Nephron (organoid): Measurements from ENCODE around the gene GPC3.

ENCODE experiments used
- H3K27ac Mint-ChIP-seq, 3 experiments: 2 replicates each; pipeline ENCODE4 v1.8.0; 2020; ENCODE audit warnings: mixed read lengths in 3 of 3, mild to moderate bottlenecking in 2 of 3, moderate library complexity in 1 of 3
- H3K27me3 Mint-ChIP-seq: 2 replicates; pipeline ENCODE4 v1.8.0; 2021; ENCODE audit warnings: low read depth, mild to moderate bottlenecking, moderate library complexity, mixed read lengths
- H3K36me3 Mint-ChIP-seq: 2 replicates; pipeline ENCODE4 v1.8.0; 2020; ENCODE audit warnings: low read depth, mixed read lengths
- H3K4me1 Mint-ChIP-seq: 2 replicates; pipeline ENCODE4 v1.8.0; 2020; ENCODE audit warnings: mixed read lengths
- H3K4me3 Mint-ChIP-seq, 3 experiments: 2 replicates each; pipeline ENCODE4 v1.8.0; 2020; ENCODE audit warnings: mild to moderate bottlenecking in 3 of 3, mixed read lengths in 3 of 3, moderate library complexity in 2 of 3
- H3K9me3 Mint-ChIP-seq: 2 replicates; pipeline ENCODE4 v1.8.0; 2020; ENCODE audit warnings: mixed read lengths
- TF ChIP-seq, protein P1 (sequence below), 3 experiments: fragments of 200-600 bp; sonication (generic); IDR thresholded peaks; one replicate each; pipeline ENCODE4 v1.5.0; 2021; ENCODE audit warnings: antibody characterized with exemption in 3 of 3; ENCODE audit not compliant: unreplicated experiment in 3 of 3

The GPC3 gene

DNA sequence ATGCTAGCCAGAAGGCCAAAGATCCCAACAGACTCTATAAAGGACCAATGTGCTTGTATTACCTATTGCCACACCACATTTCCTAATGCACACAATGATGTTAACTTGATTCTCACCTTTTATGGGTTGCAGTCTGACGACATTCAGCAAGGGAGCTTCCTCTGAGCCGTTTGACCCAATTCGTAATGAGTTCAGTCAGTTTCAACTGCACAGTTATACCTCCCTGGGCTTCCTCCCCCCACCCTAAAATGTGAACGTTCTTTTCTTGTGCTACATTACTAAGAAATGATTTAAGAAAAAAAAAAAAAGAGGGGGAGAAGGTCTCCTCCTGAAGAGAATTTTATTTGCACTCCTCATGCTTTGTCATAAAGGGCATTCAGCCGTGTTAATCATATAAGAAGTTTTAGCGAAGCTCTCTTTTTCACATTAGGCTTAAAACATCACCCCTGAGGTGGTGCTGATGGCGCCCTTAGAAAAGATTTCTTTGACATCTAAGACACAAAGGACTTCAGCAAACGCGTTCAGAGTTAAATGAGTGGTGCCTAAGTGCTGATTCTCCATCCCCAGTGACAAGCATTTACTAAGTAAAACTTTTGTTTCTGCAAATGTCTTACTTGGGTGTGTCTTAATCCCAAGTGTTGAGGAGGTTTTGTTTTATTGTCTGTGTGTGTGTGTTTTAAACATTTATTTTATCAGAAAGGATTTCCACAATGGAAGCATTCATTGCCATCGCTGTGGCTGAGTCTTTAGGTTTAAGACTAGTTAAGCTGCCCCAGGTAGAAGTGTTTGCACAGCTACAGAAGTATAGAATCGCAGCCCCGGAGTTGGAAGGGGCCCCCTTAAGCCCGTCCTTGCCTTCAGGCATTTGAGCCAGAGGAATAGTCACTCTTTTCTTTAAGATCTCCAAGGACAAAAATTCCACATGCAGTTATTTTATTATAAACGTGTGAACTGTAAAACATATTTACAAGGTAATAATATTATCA lies 15.2 kb upstream of the GPC3 start:
- Mint-ChIP-seq H3K36me3 (no peaks in the 10 kb centered on the region), H3K4me1 (peaks cover 75% of the 10 kb centered on the region), H3K9me3 (no peaks in the 10 kb centered on the region), H3K4me3 (no peak overlapping the region), H3K27ac (peak overlapping the region; percentile 71 to 98 (median 94)), H3K27me3 (peaks cover 3% of the 10 kb centered on the region)
- TF ChIP-seq, protein P1, sequence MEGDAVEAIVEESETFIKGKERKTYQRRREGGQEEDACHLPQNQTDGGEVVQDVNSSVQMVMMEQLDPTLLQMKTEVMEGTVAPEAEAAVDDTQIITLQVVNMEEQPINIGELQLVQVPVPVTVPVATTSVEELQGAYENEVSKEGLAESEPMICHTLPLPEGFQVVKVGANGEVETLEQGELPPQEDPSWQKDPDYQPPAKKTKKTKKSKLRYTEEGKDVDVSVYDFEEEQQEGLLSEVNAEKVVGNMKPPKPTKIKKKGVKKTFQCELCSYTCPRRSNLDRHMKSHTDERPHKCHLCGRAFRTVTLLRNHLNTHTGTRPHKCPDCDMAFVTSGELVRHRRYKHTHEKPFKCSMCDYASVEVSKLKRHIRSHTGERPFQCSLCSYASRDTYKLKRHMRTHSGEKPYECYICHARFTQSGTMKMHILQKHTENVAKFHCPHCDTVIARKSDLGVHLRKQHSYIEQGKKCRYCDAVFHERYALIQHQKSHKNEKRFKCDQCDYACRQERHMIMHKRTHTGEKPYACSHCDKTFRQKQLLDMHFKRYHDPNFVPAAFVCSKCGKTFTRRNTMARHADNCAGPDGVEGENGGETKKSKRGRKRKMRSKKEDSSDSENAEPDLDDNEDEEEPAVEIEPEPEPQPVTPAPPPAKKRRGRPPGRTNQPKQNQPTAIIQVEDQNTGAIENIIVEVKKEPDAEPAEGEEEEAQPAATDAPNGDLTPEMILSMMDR (IDR thresholded peaks at IDR 0.05; ENCODE audit: unreplicated experiment in 3 of 3), result no peak

DNA sequence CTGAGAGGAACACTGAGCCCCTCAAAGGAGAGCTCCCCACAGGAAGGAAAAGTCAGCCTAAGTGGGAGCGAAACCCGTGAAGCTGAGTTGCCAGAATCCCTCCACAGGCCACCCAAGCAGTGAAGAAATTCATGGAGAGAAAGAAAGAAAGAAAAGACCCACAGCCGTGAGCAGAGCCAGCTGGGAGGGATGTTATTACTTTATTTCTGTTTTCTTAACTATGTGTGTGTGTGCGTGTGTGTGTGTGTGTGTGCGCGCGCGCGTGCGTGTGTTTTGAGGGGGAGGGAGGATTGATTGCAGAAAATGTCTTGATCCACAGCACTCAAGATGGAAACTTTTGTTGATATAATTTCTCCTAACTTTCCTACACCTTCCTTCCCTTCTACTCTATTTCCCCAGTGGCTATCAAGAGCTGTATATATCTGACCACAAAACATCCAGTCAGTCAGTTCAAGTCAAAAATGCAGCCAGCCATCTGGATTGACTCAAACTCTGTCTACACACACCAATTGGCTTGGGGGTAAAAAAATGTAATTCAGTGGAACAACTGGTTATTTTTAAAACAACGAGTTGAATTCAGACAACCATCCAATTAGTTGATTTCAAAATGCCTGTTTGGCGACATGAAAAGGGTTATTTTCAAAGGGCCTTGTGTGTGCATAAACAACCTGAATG lies 13.8 kb upstream of the GPC3 start:
- TF ChIP-seq, protein P1 (IDR thresholded peaks at IDR 0.05; ENCODE audit: unreplicated experiment in 3 of 3), result no peak
- Mint-ChIP-seq H3K36me3 (no peaks in the 10 kb centered on the region), H3K27ac (peak overlapping the region; percentile 96 to 98 (median 97)), H3K9me3 (no peaks in the 10 kb centered on the region), H3K27me3 (no peaks in the 10 kb centered on the region), H3K4me1 (peaks cover 80% of the 10 kb centered on the region), H3K4me3 (peak overlapping the region; percentile 11 to 48 (median 40))

DNA sequence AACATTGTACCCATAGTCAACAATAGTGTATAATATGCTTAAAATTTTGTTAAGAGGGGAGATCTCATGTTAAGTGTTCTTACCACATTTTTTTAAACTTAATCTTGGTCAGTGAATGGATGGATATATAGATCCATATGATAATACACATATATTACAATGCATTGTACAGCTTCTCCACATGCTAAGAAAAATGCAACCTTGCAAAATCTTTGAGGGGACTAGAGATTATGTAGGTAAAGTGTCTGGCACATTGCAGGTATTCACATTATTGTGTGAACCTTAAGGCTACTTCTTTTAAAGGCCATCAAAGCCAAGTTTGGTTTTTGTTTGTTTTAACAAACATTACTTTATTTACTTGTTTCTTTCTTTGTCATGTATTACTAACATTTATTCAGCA lies 10.4 kb upstream of the GPC3 start:
- Mint-ChIP-seq H3K36me3 (no peaks in the 10 kb centered on the region), H3K27me3 (no peaks in the 10 kb centered on the region), H3K9me3 (no peaks in the 10 kb centered on the region), H3K4me1 (peaks cover 70% of the 10 kb centered on the region), H3K4me3 (no peak overlapping the region), H3K27ac (peak overlapping the region; percentile 21 to 96 (median 77))
- TF ChIP-seq, protein P1 (IDR thresholded peaks at IDR 0.05; ENCODE audit: unreplicated experiment in 3 of 3), result no peak

DNA sequence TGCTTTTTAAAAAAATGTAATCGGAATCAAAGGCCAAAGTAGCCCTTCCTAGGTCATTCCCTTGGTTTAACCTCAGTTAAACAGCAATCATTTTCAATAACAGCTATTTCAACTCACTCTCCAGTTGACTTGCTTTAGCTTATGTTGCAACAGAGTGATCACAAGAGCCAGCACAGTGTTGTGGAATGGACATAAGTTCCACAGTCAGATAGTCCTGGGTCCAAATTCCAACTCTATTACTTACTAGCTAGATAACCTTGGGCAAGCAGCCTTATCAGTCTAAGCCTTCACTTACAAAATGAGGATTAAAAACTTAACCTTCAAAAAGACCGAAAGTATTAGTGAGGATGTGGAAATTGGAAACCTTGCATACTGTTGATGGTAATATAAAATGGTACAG lies 9.2 kb upstream of the GPC3 start:
- Mint-ChIP-seq H3K27ac (peak overlapping the region; percentile 77 to 96 (median 94)), H3K4me1 (peaks cover 76% of the 10 kb centered on the region), H3K27me3 (no peaks in the 10 kb centered on the region), H3K4me3 (no peak overlapping the region), H3K9me3 (no peaks in the 10 kb centered on the region), H3K36me3 (no peaks in the 10 kb centered on the region)
- TF ChIP-seq, protein P1 (IDR thresholded peaks at IDR 0.05; ENCODE audit: unreplicated experiment in 3 of 3), result no peak

DNA sequence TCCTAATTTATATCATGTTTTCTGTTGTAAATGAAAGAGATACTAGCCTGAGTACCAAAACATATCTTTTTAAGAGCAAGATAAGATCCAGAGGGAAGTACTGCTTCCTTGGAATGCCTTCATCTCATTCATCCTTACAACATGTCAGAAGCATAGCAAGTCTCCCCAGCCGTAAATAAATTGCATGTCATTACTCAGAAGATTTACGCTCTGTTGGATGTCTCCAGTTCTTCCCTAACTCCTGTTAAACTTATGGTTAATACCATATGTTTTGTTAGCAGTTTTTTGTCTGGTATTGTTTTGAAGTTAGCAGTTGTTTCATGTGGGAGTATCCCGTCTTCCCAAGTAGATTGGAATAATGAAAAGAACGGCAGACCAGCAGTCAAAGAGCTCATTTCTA lies 7.5 kb upstream of the GPC3 start:
- TF ChIP-seq, protein P1 (IDR thresholded peaks at IDR 0.05; ENCODE audit: unreplicated experiment in 3 of 3), result no peak
- Mint-ChIP-seq H3K4me1 (peaks cover 73% of the 10 kb centered on the region), H3K36me3 (no peaks in the 10 kb centered on the region), H3K27me3 (no peaks in the 10 kb centered on the region), H3K27ac (peak overlapping the region; percentile 79 to 93 (median 84)), H3K9me3 (no peaks in the 10 kb centered on the region), H3K4me3 (peak overlapping the region; percentile 12 to 14 (median 14))
